Kidney epithelial cell (primary cell): ENCODE results near the gene DENND1A. TPM values are rescaled to one million over a fixed set of nuclear protein-coding genes. Genes with fewer than 3 reads are reported as not detected.

Experiments used
- DNase-seq: peaks from one replicate; pipeline ENCODE4 v3.0.0-alpha.2; 2010; ENCODE audit warnings: low read depth
- H3K27me3 ChIP-seq: 2 replicates; pipeline ENCODE4 v1.6.0; 2011; ENCODE audit warnings: low read length; ENCODE audit not compliant: control insufficient read depth, insufficient read depth
- H3K36me3 ChIP-seq: 2 replicates; pipeline ENCODE4 v1.5.1; 2011; ENCODE audit warnings: low read length; ENCODE audit not compliant: control insufficient read depth, insufficient read depth
- H3K4me3 ChIP-seq: 2 replicates; pipeline ENCODE4 v1.5.1; 2011; ENCODE audit warnings: low read depth, mild to moderate bottlenecking, control low read depth, low read length
- total RNA-seq: library from RNA; depleted of rRNA; stranded (reverse); fragments of >200 nt; gene quantifications from 2 replicates; pipeline ENCODE4 v1.2.3, GENCODE V29; 2015
- TF ChIP-seq, protein P1 (sequence below): IDR thresholded peaks from 2 replicates; pipeline ENCODE4 v1.5.1; 2011; ENCODE audit warnings: mild to moderate bottlenecking, moderate library complexity, low read length, control low read depth, inconsistent platforms; ENCODE audit not compliant: insufficient read depth, poor library complexity, severe bottlenecking

Gene DENND1A
- total RNA-seq, 1 donor from 2014 or later = 14.5 TPM

DNA sequence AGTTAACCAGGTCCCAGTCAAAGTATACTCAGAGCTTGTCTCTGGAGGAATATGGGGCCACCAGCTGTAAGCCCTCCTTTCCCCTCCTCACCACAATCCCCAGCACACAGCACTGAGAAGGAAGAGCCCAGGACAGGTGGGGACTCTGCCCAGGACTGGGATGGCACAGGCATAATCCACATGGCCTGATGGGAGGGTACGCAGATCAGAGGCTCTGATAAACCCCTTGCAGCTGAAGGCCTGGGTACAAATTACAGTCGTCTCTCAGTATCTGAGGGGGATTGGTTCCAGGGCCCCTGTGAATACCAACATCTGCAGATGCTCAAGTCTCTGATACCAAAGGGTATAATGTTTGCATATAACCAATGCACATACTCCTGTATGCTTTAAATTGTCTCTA is 328.1 kb downstream of the DENND1A start:
- no peak for DNase-seq
- no peaks in the 10 kb centered on the region for H3K36me3 ChIP-seq
- H3K4me3 ChIP-seq = no peak overlapping the region
- H3K27me3 ChIP-seq = no peaks in the 10 kb centered on the region
- TF ChIP-seq, protein P1, sequence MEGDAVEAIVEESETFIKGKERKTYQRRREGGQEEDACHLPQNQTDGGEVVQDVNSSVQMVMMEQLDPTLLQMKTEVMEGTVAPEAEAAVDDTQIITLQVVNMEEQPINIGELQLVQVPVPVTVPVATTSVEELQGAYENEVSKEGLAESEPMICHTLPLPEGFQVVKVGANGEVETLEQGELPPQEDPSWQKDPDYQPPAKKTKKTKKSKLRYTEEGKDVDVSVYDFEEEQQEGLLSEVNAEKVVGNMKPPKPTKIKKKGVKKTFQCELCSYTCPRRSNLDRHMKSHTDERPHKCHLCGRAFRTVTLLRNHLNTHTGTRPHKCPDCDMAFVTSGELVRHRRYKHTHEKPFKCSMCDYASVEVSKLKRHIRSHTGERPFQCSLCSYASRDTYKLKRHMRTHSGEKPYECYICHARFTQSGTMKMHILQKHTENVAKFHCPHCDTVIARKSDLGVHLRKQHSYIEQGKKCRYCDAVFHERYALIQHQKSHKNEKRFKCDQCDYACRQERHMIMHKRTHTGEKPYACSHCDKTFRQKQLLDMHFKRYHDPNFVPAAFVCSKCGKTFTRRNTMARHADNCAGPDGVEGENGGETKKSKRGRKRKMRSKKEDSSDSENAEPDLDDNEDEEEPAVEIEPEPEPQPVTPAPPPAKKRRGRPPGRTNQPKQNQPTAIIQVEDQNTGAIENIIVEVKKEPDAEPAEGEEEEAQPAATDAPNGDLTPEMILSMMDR = no peak

DNA sequence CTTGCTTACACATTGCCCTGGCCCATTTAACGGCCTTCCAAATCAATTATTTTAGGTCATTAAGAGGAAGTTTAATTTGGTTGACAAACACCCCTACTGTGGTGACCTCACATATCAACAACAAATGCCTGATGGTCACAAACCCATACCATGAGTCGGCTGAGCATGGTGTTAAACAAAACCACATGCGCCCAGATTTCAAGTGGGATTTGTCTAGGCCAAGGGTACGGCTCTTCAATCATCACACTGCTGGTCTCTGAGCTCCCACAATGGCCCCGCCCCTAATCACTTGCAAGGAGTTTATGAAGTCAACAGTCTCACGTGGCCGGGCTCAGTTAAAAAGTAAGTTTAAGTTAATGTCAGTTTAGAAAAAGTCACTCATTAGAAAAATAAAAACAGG is 330.1 kb downstream of the DENND1A start:
- DNase-seq = no peak
- Histone ChIP-seq H3K27me3 (no peaks in the 10 kb centered on the region), H3K36me3 (no peaks in the 10 kb centered on the region), H3K4me3 (no peak overlapping the region)
- TF ChIP-seq, protein P1 = no peak

DNA sequence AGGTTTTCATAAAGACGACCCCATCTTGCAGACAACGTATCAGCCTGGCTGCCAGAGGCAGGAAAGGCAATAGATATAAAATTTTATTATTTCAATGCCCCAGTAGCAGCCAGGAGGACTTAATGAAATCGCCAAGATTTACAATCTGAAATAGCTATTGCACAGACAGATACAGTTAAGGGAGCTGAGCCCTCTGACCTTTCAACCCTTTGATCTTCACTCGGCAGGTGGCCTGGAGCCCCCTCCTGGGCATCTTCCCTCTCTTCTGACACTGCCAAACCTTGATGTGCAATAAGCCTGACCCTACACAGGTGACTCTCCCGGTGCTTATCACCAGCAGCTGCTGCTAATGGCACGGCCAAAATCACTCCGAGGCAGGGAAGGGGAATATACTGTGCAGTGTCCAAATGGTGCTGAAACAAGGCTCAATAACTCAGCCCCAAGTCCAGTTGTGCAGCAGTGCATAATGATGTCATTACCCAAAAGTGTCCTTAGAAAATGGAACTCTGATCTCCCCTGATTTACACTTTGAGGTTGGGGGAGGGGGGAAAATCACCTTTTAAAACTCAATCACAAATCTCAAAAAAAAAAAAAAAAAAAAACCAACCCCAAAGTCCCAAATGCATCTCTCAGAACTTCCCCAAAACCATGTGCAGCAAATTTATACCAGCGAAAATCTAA is 331.9 kb downstream of the DENND1A start:
- Histone ChIP-seq H3K36me3 (no peaks in the 10 kb centered on the region), H3K27me3 (no peaks in the 10 kb centered on the region), H3K4me3 (no peak overlapping the region)
- DNase-seq = no peak
- TF ChIP-seq, protein P1 = no peak

DNA sequence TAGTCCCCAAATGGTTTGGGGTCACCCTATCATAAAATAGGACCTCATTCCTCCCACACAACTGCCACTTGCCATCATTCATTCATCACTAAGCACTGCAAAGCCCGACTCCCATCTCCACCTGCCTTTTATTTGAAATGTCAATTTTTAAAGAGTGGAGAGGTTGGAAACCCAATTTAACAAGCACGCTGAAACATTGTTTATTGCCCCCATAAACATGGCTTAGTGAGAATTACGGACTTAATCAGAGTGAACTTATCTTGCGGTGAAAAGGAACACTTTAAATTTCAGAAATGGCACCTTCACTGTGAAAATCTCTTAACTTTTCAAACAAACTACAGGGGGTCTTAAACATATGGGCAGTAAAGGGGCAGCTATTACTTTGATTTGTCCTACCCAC is 332.9 kb downstream of the DENND1A start:
- TF ChIP-seq, protein P1 = no peak
- Histone ChIP-seq H3K36me3 (no peaks in the 10 kb centered on the region), H3K27me3 (no peaks in the 10 kb centered on the region), H3K4me3 (no peak overlapping the region)
- no peak for DNase-seq

DNA sequence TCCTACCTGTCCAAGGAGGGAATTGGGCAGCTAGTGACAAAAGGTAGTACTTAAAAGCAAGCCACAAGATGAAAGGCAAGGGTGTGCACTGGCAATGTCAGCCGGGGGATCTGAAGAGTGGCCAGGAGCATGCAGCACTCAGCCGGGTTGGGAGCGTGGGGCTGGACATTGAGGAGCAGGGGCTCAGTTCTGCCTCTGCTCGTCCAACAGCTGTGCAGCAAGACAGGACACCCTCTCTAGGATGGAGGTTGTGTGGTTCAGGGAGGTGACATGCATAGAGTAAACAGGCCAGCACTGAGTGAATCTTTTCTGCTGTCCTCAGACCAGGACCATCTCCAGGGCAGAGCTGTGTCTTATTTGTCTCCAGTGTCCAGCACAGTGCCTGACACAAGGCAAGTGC is 338.6 kb downstream of the DENND1A start:
- DNase-seq = no peak
- TF ChIP-seq, protein P1 = no peak
- Histone ChIP-seq H3K4me3 (no peak overlapping the region), H3K36me3 (no peaks in the 10 kb centered on the region), H3K27me3 (no peaks in the 10 kb centered on the region)

DNA sequence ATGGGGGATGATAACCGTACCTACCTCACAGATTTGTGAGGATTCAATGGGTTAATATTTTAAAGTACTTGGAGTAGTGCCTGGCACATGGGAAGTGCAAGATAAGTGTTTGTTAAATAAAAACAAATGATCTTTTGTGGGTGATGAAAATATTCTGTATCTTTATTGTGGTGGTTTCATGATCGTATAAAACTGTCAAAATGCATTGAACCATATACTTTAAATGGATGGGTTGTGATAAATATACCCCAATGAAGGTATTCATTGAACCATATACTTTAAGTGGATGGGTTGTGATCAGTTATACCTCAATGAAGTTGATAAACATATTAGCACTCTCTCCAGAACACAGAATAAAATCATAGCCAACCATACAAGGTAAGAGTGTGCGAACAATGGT is 339.4 kb downstream of the DENND1A start:
- Histone ChIP-seq H3K4me3 (no peak overlapping the region), H3K36me3 (no peaks in the 10 kb centered on the region), H3K27me3 (no peaks in the 10 kb centered on the region)
- TF ChIP-seq, protein P1 = no peak
- no peak for DNase-seq
